ENCODE data around the gene SLC22A7.
"Not testable (repeated sequence)": the region's sequence is repeated elsewhere in the genome, so short reads cannot be mapped to it uniquely, and the experiment has no call there.

The SLC22A7 gene

GRCh38 chr6:43302126-43302525 is 4.1 kb downstream of the SLC22A7 start:
- no peak for DNase-seq (ENCODE audit: low read depth)

GRCh38 chr6:43303006-43303405 is 4.9 kb downstream of the SLC22A7 start:
- not testable (repeated sequence) for DNase-seq (ENCODE audit: low read depth)

GRCh38 chr6:43303751-43304331 is 5.8 kb downstream of the SLC22A7 start:
- no peak for DNase-seq (ENCODE audit: low read depth)

GRCh38 chr6:43304361-43304760 is 6.3 kb downstream of the SLC22A7 start:
- no peak for DNase-seq (ENCODE audit: low read depth)

- no peak for DNase-seq (ENCODE audit: low read depth)
These were observed 6.8 kb downstream of the SLC22A7 start for GRCh38 chr6:43304882-43305281.

- DNase-seq (ENCODE audit: low read depth), result no peak
These were observed 8.0 kb downstream of the SLC22A7 start for GRCh38 chr6:43306086-43306485.

- DNase-seq (ENCODE audit: low read depth), result no peak
These were observed 9.5 kb downstream of the SLC22A7 start for GRCh38 chr6:43307451-43308100.

GRCh38 chr6:43308101-43308989 is 10.3 kb downstream of the SLC22A7 start, which contains the start of gene CRIP3:
Gene CRIP3 (minus strand): TSS chr6:43308826. CDS start chr6:43308792, 34 bp downstream.
- DNase-seq (ENCODE audit: low read depth), result no peak

- no peak for DNase-seq (ENCODE audit: low read depth)
These were observed 11.0 kb downstream of the SLC22A7 start for GRCh38 chr6:43308990-43309477.

GRCh38 chr6:43310134-43310533 is 12.1 kb downstream of the SLC22A7 start:
- DNase-seq (ENCODE audit: low read depth), result no peak

GRCh38 chr6:43310624-43311023 is 12.6 kb downstream of the SLC22A7 start:
- no peak for DNase-seq (ENCODE audit: low read depth)

GRCh38 chr6:43311666-43312065 is 13.6 kb downstream of the SLC22A7 start:
- DNase-seq (ENCODE audit: low read depth), result no peak

GRCh38 chr6:43313813-43314212 is 15.8 kb downstream of the SLC22A7 start:
- no peak for DNase-seq (ENCODE audit: low read depth)

GRCh38 chr6:43318011-43318410 is 20.0 kb downstream of the SLC22A7 start:
- DNase-seq (ENCODE audit: low read depth), result no peak

GRCh38 chr6:43325876-43326275 is 27.8 kb downstream of the SLC22A7 start:
- no peak for DNase-seq (ENCODE audit: low read depth)

GRCh38 chr6:43328528-43328927 is 30.5 kb downstream of the SLC22A7 start:
- DNase-seq (ENCODE audit: low read depth), result no peak

- DNase-seq (ENCODE audit: low read depth), result no peak
These were observed 33.4 kb downstream of the SLC22A7 start for GRCh38 chr6:43331470-43331869.

GRCh38 chr6:43331891-43332290 is 33.8 kb downstream of the SLC22A7 start:
- no peak for DNase-seq (ENCODE audit: low read depth)

GRCh38 chr6:43334466-43335095 is 36.5 kb downstream of the SLC22A7 start:
- DNase-seq (ENCODE audit: low read depth), result peak; percentile 20

GRCh38 chr6:43335469-43335868 is 37.4 kb downstream of the SLC22A7 start:
- no peak for DNase-seq (ENCODE audit: low read depth)

GRCh38 chr6:43336382-43336781 is 38.3 kb downstream of the SLC22A7 start:
- no peak for DNase-seq (ENCODE audit: low read depth)

GRCh38 chr6:43338243-43338642 is 40.2 kb downstream of the SLC22A7 start:
- DNase-seq (ENCODE audit: low read depth), result no peak

All from non-pigmented ciliary epithelial cell (primary cell).